ENCODE data around the gene CARD10. TPM values are rescaled to one million over a fixed set of nuclear protein-coding genes. Genes with fewer than 3 reads are reported as not detected.
A peak's percentile ranks its signal among the peaks of the same experiment; 100 is the strongest.

The CARD10 gene
- total RNA-seq, 1 donor from 2014 or later: 9.9 TPM

- Mint-ChIP-seq H3K36me3 (no peaks in the 10 kb centered on the region), H3K4me1 (ENCODE audit: unreplicated experiment) (peaks cover 39% of the 10 kb centered on the region), H3K4me3 (no peak overlapping the region), H3K27ac (no peak overlapping the region), H3K9me3 (no peaks in the 10 kb centered on the region), H3K27me3 (no peaks in the 10 kb centered on the region)
- no peak for DNase-seq (ENCODE audit: extremely low spot score, unreplicated experiment)
- TF ChIP-seq CTCF (conservative IDR thresholded peaks at IDR 0.05): no peak
These were observed 30.5 kb upstream of the CARD10 start for GRCh38 chr22:37549704-37550059.

- Mint-ChIP-seq H3K9me3 (no peaks in the 10 kb centered on the region), H3K36me3 (no peaks in the 10 kb centered on the region), H3K4me3 (no peak overlapping the region), H3K27ac (peak overlapping the region; percentile 81), H3K27me3 (no peaks in the 10 kb centered on the region), H3K4me1 (ENCODE audit: unreplicated experiment) (peaks cover 31% of the 10 kb centered on the region)
- no peak for TF ChIP-seq CTCF (conservative IDR thresholded peaks at IDR 0.05)
- no peak for DNase-seq (ENCODE audit: extremely low spot score, unreplicated experiment)
These were observed 28.1 kb upstream of the CARD10 start for GRCh38 chr22:37547251-37547741.

- Mint-ChIP-seq H3K9me3 (no peaks in the 10 kb centered on the region), H3K36me3 (no peaks in the 10 kb centered on the region), H3K4me1 (ENCODE audit: unreplicated experiment) (peaks cover 33% of the 10 kb centered on the region), H3K27ac (peak overlapping the region; percentile 87), H3K27me3 (peaks cover 2% of the 10 kb centered on the region), H3K4me3 (no peak overlapping the region)
- no peak for TF ChIP-seq CTCF (conservative IDR thresholded peaks at IDR 0.05)
- no peak for DNase-seq (ENCODE audit: extremely low spot score, unreplicated experiment)
These were observed 27.4 kb upstream of the CARD10 start for GRCh38 chr22:37546437-37547250.

- DNase-seq (ENCODE audit: extremely low spot score, unreplicated experiment): no peak
- Mint-ChIP-seq H3K36me3 (no peaks in the 10 kb centered on the region), H3K9me3 (no peaks in the 10 kb centered on the region), H3K4me3 (peak overlapping the region; percentile 51), H3K4me1 (ENCODE audit: unreplicated experiment) (peaks cover 31% of the 10 kb centered on the region), H3K27ac (peak overlapping the region; percentile 87), H3K27me3 (peaks cover 3% of the 10 kb centered on the region)
- TF ChIP-seq CTCF (conservative IDR thresholded peaks at IDR 0.05): no peak
These were observed 26.7 kb upstream of the CARD10 start for GRCh38 chr22:37545703-37546436.

GRCh38 chr22:37544955-37545702 lies 25.9 kb upstream of the CARD10 start:
- Mint-ChIP-seq H3K36me3 (no peaks in the 10 kb centered on the region), H3K27me3 (peaks cover 3% of the 10 kb centered on the region), H3K4me3 (peak overlapping the region; percentile 47), H3K27ac (peak overlapping the region; percentile 78), H3K9me3 (no peaks in the 10 kb centered on the region), H3K4me1 (ENCODE audit: unreplicated experiment) (peaks cover 38% of the 10 kb centered on the region)
- DNase-seq (ENCODE audit: extremely low spot score, unreplicated experiment): no peak
- peak; percentile 67 for TF ChIP-seq CTCF (conservative IDR thresholded peaks at IDR 0.05)

Measured in type B pancreatic cell (in vitro differentiated cells).